HepG2 (cell line): ENCODE results near the gene TICAM2. TPM values are rescaled to one million over a fixed set of nuclear protein-coding genes. Genes with fewer than 3 reads are reported as not detected.

Experiments used
- ARID5B ChIP-seq: IDR thresholded peaks from 2 replicates; pipeline ENCODE4 v1.4.0; 2020; ENCODE audit warnings: mild to moderate bottlenecking, missing genetic modification reagents
- ATAD3A ChIP-seq: sonication (generic); formaldehyde crosslinking; IDR thresholded peaks from 2 replicates; pipeline ENCODE4 v1.4.0; 2020; ENCODE audit warnings: missing genetic modification reagents
- DBP ChIP-seq: sonication (generic); formaldehyde crosslinking; IDR thresholded peaks from 2 replicates; pipeline ENCODE4 v1.4.0; 2020; ENCODE audit warnings: missing genetic modification reagents; ENCODE audit errors: not compliant biosample characterization
- LCORL ChIP-seq, 2 experiments: fragments of 450-650 bp in 1 of 2; sonication (generic) in 1 of 2; formaldehyde crosslinking in 1 of 2; IDR thresholded peaks; 2 replicates each; pipeline versions ENCODE4 v1.5.0 to v1.6.1; 2017 to 2020; ENCODE audit warnings: antibody characterized with exemption in 1 of 2, missing genetic modification reagents in 1 of 2
- RBAK ChIP-seq: sonication (generic); formaldehyde crosslinking; IDR thresholded peaks from 2 replicates; pipeline ENCODE4 v1.5.1; 2020; ENCODE audit warnings: mild to moderate bottlenecking, missing genetic modification reagents
- SIX4 ChIP-seq: sonication (generic); formaldehyde crosslinking; IDR thresholded peaks from 2 replicates; pipeline ENCODE4 v1.4.0; 2020; ENCODE audit warnings: missing genetic modification reagents
- SRF ChIP-seq: IDR thresholded peaks from 2 replicates; pipeline ENCODE4 v1.6.1; 2011; ENCODE audit warnings: mild to moderate bottlenecking, low read depth, low read length, moderate library complexity
- ZFP1 ChIP-seq: IDR thresholded peaks from 2 replicates; pipeline ENCODE4 v1.6.1; 2016
- ZFYVE20 ChIP-seq: sonication (generic); formaldehyde crosslinking; IDR thresholded peaks from 2 replicates; pipeline ENCODE4 v1.8.0; 2023; ENCODE audit warnings: low read depth, mild to moderate bottlenecking, moderate library complexity, missing genetic modification reagents, borderline replicate concordance
- ZMYM3 ChIP-seq: sonication (generic); formaldehyde crosslinking; IDR thresholded peaks from 2 replicates; pipeline ENCODE4 v1.5.1; 2020; ENCODE audit warnings: mild to moderate bottlenecking, missing genetic modification reagents
- ZNF318 ChIP-seq: sonication (generic); formaldehyde crosslinking; IDR thresholded peaks from 2 replicates; pipeline ENCODE4 v1.4.0; 2020; ENCODE audit warnings: mild to moderate bottlenecking, missing genetic modification reagents
- ZNF7 ChIP-seq: IDR thresholded peaks from 2 replicates; pipeline ENCODE4 v1.6.1; 2016; ENCODE audit warnings: missing biosample characterization, missing genetic modification reagents
- ZNF878 ChIP-seq: sonication (generic); formaldehyde crosslinking; IDR thresholded peaks from 2 replicates; pipeline ENCODE4 v1.8.1; 2023; ENCODE audit warnings: mild to moderate bottlenecking, missing genetic modification reagents, moderate library complexity
- polyA plus RNA-seq, 8 experiments: library from polyadenylated mRNA; depleted of rRNA in 3 of 8; stranded (reverse) in 7 of 8; unstranded in 1 of 8; fragments of >200 nt; fragmentation: Illumina TruSeq in 4 of 8; extraction: Trizol in 4 of 8; gene quantifications; 2 replicates each; pipeline versions ENCODE4 v1.2.1 to v1.2.3, GENCODE V29; 2011 to 2016; ENCODE audit warnings: low read depth in 4 of 8, missing spikeins in 1 of 8, mixed read lengths in 1 of 8; ENCODE audit not compliant: insufficient read depth in 1 of 8
- total RNA-seq, 5 experiments: library from RNA; depleted of rRNA; stranded (reverse); fragments of >200 nt; fragmentation: Illumina TruSeq; extraction: Trizol; gene quantifications; 2 replicates each; pipeline ENCODE4 v1.2.3, GENCODE V29; 2016; ENCODE audit warnings: low read depth in 1 of 5

The TICAM2 gene
- total and polyA plus RNA-seq, 2 of the 13 experiments (the other 11 are each of a cell fraction or from before 2014, with no cell fraction given) = 0.04 TPM; not detected in 1

- TF ChIP-seq ATAD3A (CRISPR knock-in tag) (no peak), ARID5B (peak; percentile 55; the same call in 1 of the 2 replicates), SIX4 (CRISPR knock-in tag) (no peak), RBAK (CRISPR knock-in tag) (no peak), DBP (no peak), ZNF318 (no peak), ZFYVE20 (CRISPR knock-in tag) (no peak), ZNF878 (CRISPR knock-in tag) (no peak), SRF (no peak), ZMYM3 (CRISPR knock-in tag) (no peak), LCORL (IDR thresholded peaks at IDR 0.05) (no peak), LCORL (CRISPR knock-in tag; IDR thresholded peaks at IDR 0.05) (0 out of 2 replicates have a peak, but pooled peaks have one; percentile 30), ZNF7 (CRISPR knock-in tag) (no peak), ZFP1 (CRISPR knock-in tag) (no peak)
Measured at GRCh38 chr5:115634343-115635132, 32.3 kb upstream of the TICAM2 start (continued).
